Measurements from ENCODE around the gene SYCE1. TPM values are rescaled to one million over a fixed set of nuclear protein-coding genes. Genes with fewer than 3 reads are reported as not detected.

The SYCE1 gene
- total RNA-seq, 1 donor from 2014 or later, result not detected

DNA sequence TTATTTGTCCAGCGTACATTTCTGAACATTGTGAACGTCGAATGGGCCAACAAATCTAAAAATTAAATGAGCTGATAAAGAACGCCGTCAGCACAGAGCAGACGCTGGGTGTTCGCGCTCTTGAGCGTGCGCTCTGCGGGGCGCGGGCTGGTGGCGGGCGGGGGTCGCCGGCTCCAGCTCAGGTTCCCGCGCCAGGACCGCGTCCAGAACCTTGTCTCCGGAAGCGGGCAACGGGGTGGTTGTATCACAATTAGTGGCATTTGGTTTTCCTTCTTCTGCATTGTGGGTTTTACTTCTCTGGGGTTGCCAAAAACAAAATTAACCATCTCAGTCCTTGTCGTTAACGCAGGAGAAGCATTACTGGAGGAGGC is 35.8 kb downstream of the SYCE1 start:
- H3K27me3 ChIP-seq, result peaks cover 20% of the 10 kb centered on the region
- peaks cover 16% of the 10 kb centered on the region for H3K4me1 ChIP-seq
- no peak for DNase-seq (ENCODE audit: extremely low spot score in 2 of 2)
- H3K27ac ChIP-seq, result no peak overlapping the region
- no peaks in the 10 kb centered on the region for H3K36me3 ChIP-seq
- intact Hi-C loops (cut with DNase I), result no loop called here
- H3K9me3 ChIP-seq, result no peaks in the 10 kb centered on the region
- no peak for TF ChIP-seq POLR2AphosphoS5 (IDR thresholded peaks at IDR 0.05; ENCODE audit: insufficient read depth in 1 of 2, low read depth in 1 of 2)
- TF ChIP-seq, protein P1, sequence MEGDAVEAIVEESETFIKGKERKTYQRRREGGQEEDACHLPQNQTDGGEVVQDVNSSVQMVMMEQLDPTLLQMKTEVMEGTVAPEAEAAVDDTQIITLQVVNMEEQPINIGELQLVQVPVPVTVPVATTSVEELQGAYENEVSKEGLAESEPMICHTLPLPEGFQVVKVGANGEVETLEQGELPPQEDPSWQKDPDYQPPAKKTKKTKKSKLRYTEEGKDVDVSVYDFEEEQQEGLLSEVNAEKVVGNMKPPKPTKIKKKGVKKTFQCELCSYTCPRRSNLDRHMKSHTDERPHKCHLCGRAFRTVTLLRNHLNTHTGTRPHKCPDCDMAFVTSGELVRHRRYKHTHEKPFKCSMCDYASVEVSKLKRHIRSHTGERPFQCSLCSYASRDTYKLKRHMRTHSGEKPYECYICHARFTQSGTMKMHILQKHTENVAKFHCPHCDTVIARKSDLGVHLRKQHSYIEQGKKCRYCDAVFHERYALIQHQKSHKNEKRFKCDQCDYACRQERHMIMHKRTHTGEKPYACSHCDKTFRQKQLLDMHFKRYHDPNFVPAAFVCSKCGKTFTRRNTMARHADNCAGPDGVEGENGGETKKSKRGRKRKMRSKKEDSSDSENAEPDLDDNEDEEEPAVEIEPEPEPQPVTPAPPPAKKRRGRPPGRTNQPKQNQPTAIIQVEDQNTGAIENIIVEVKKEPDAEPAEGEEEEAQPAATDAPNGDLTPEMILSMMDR (IDR thresholded peaks at IDR 0.05), result no peak
- no peak for TF ChIP-seq POLR2A (IDR thresholded peaks at IDR 0.05)
- H3K4me3 ChIP-seq, result no peak overlapping the region

DNA sequence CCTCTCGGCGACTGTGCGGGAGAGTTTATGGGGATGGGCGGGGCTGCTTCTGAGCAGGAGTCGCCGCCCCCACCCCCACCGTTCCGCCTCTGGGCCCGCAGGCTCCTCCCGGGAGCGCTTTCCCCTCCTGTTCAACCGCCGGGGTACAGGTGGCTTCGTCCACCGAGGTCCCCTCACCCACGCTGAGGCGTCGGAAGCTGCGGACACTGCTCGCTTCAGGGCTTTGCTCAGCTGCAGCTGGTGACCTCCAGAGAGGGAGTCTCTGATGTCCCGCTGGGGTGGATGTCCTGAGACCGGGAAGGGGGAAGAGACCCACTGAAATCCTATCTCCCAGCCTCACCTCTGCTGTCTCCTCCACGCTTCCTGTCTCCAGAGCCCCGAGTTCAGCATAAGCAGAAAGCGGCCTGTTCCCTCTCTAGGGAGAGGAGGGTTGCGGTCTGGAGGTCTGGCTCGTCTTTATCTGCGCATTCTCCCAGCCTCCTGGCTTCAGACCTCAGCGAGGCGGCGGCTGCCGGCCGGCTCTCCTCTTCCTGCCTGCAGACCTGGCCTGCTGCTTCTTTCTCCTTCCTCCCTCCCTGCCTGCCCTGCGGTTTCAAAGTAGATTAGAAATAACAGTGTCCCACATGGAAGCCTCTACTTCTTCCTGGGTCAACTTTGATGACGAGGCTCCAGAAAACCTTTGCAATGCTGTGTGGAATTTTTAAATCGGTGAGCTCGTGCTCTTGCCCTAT is 36.4 kb downstream of the SYCE1 start:
- Histone ChIP-seq H3K27me3 (peaks cover 20% of the 10 kb centered on the region), H3K4me3 (peak overlapping the region; percentile 13 to 18), H3K4me1 (peaks cover 16% of the 10 kb centered on the region), H3K36me3 (no peaks in the 10 kb centered on the region), H3K9me3 (no peaks in the 10 kb centered on the region), H3K27ac (no peak overlapping the region)
- TF ChIP-seq, protein P1 (IDR thresholded peaks at IDR 0.05), result no peak
- TF ChIP-seq POLR2A (IDR thresholded peaks at IDR 0.05) (no peak), POLR2AphosphoS5 (IDR thresholded peaks at IDR 0.05; ENCODE audit: insufficient read depth in 1 of 2, low read depth in 1 of 2) (no peak)
- intact Hi-C loops (cut with DNase I), result no loop called here
- DNase-seq (ENCODE audit: extremely low spot score in 2 of 2), result no peak

DNA sequence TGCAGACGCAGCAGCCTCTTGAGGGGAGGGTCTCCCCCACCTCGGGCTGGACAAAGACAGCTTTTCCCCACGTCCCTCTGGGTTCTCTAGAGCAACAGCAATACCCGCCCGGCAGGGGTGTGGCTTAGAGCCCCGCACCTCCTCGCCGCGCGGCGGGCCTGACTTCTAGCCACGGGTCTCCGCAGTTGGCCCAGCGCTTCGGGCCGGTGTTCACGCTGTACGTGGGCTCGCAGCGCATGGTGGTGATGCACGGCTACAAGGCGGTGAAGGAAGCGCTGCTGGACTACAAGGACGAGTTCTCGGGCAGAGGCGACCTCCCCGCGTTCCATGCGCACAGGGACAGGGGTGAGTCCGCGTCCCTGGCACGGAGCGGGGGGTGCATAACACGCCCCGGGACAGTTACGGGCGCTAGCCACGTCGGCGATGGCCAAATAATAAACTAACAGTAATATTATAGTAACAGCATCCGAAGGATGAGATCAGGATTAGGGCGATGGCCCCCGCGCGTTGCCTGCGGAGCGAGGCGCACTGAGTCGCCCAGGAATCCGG is 37.0 kb downstream of the SYCE1 start:
- H3K27ac ChIP-seq, result no peak overlapping the region
- peaks cover 16% of the 10 kb centered on the region for H3K4me1 ChIP-seq
- H3K36me3 ChIP-seq, result no peaks in the 10 kb centered on the region
- DNase-seq (ENCODE audit: extremely low spot score in 2 of 2), result no peak
- TF ChIP-seq POLR2A (IDR thresholded peaks at IDR 0.05) (no peak), POLR2AphosphoS5 (IDR thresholded peaks at IDR 0.05; ENCODE audit: insufficient read depth in 1 of 2, low read depth in 1 of 2) (no peak)
- TF ChIP-seq, protein P1 (IDR thresholded peaks at IDR 0.05), result no peak
- H3K4me3 ChIP-seq, result peak overlapping the region; percentile 13 to 18
- peaks cover 20% of the 10 kb centered on the region for H3K27me3 ChIP-seq
- intact Hi-C loops (cut with DNase I), result no loop called here
- no peaks in the 10 kb centered on the region for H3K9me3 ChIP-seq

DNA sequence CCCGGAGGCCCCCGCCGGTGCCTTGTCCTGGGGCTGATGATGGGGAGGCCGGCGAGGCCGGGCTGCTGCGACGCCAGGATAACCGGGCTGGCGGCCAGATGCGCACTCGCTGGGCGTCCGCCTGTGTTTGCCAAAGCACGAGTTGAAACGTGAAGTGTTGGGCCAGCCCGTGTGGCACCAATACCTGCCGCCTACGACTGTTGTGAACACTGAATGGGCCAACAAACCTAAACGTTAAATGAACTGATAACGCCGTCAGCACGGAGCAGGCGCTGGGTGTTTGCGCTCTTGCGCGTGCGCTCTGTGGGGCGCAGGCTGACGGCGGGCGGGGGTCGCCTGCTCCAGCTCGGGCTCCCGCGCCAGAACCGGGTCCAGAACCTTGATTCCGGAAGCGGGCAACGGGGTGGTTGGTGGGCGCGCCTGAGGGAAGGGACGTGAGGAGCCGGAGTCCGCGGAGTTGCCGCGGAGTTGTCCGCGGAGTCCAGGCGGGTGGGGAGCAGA is 37.6 kb downstream of the SYCE1 start:
- Histone ChIP-seq H3K9me3 (no peaks in the 10 kb centered on the region), H3K36me3 (no peaks in the 10 kb centered on the region), H3K4me3 (peak overlapping the region in 1 of 2 donors; percentile 13), H3K27me3 (peaks cover 20% of the 10 kb centered on the region), H3K27ac (no peak overlapping the region), H3K4me1 (peaks cover 16% of the 10 kb centered on the region)
- TF ChIP-seq, protein P1 (IDR thresholded peaks at IDR 0.05), result no peak
- no peak for TF ChIP-seq POLR2A (IDR thresholded peaks at IDR 0.05)
- TF ChIP-seq POLR2AphosphoS5 (IDR thresholded peaks at IDR 0.05; ENCODE audit: insufficient read depth in 1 of 2, low read depth in 1 of 2), result no peak
- no peak for DNase-seq (ENCODE audit: extremely low spot score in 2 of 2)
- intact Hi-C loops (cut with DNase I), result no loop called here

All from vagina (tissue), 2 donors.